ENCODE results near the gene FOLH1.
"Not testable (repeated sequence)": the region's sequence is repeated elsewhere in the genome, so short reads cannot be mapped to it uniquely, and the experiment has no call there.

GRCh38 chr11:49185597-49185996, 22.8 kb downstream of the FOLH1 start:
- TF ChIP-seq, protein P1, sequence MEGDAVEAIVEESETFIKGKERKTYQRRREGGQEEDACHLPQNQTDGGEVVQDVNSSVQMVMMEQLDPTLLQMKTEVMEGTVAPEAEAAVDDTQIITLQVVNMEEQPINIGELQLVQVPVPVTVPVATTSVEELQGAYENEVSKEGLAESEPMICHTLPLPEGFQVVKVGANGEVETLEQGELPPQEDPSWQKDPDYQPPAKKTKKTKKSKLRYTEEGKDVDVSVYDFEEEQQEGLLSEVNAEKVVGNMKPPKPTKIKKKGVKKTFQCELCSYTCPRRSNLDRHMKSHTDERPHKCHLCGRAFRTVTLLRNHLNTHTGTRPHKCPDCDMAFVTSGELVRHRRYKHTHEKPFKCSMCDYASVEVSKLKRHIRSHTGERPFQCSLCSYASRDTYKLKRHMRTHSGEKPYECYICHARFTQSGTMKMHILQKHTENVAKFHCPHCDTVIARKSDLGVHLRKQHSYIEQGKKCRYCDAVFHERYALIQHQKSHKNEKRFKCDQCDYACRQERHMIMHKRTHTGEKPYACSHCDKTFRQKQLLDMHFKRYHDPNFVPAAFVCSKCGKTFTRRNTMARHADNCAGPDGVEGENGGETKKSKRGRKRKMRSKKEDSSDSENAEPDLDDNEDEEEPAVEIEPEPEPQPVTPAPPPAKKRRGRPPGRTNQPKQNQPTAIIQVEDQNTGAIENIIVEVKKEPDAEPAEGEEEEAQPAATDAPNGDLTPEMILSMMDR (conservative IDR thresholded peaks at IDR 0.05 in 1 of 2, IDR thresholded peaks at IDR 0.05 in 1 of 2; ENCODE audit: low read depth in 1 of 2, low read length in 2 of 2): not testable (repeated sequence)
- not testable (repeated sequence) for TF ChIP-seq EZH2 (IDR thresholded peaks at IDR 0.05; ENCODE audit: low read length, missing control alignments)
